Gastrocnemius medialis (tissue), 4 donors: ENCODE data around the gene SPTSSA. TPM values are rescaled to one million over a fixed set of nuclear protein-coding genes. Genes with fewer than 3 reads are reported as not detected.

ENCODE experiments used
- ATAC-seq, 2 donors: fragments of 150-250 bp; one replicate each; pipeline ENCODE4 v1.9.1; 2016
- DNase-seq, 2 donors: peaks; one replicate each; pipeline ENCODE4 v3.0.0-alpha.2; 2019
- H3K27ac ChIP-seq, 4 donors: fragments of 200-600 bp; sonication (generic); 1 replicate in 1 of 4; 2 replicates in 3 of 4; pipeline ENCODE4 v1.5.1; 2016 to 2018; ENCODE audit warnings: mild to moderate bottlenecking in 2 of 4, moderate library complexity in 1 of 4
- H3K27me3 ChIP-seq, 3 donors: fragments of 200-600 bp; sonication (generic) in 2 of 3; 1 replicate in 1 of 3; 2 replicates in 2 of 3; pipeline versions ENCODE4 v1.5.1 to v1.6.0; 2016 to 2019; ENCODE audit warnings: mild to moderate bottlenecking in 1 of 3, moderate library complexity in 1 of 3
- H3K36me3 ChIP-seq, 2 donors: fragments of 200-600 bp; sonication (generic) in 1 of 2; one replicate each; pipeline ENCODE4 v1.5.1; 2017 to 2018
- H3K4me1 ChIP-seq, 2 donors: fragments of 200-600 bp; sonication (generic) in 1 of 2; one replicate each; pipeline ENCODE4 v1.5.1; 2016 to 2017; ENCODE audit warnings: mild to moderate bottlenecking in 2 of 2
- H3K4me3 ChIP-seq, 4 donors: fragments of 200-600 bp; sonication (generic) in 3 of 4; 1 replicate in 1 of 4; 2 replicates in 3 of 4; pipeline ENCODE4 v1.5.1; 2016 to 2019; ENCODE audit warnings: mild to moderate bottlenecking in 2 of 4
- H3K9me3 ChIP-seq, 3 donors: fragments of 200-600 bp; sonication (generic) in 2 of 3; 1 replicate in 1 of 3; 2 replicates in 2 of 3; pipeline ENCODE4 v1.5.1; 2016 to 2019
- POLR2A ChIP-seq, 2 donors: fragments of 450-650 bp; IDR thresholded peaks; one replicate each; pipeline ENCODE4 v1.6.1; 2017; ENCODE audit warnings: antibody characterized with exemption in 2 of 2, mild to moderate bottlenecking in 2 of 2, moderate library complexity in 2 of 2
- in situ Hi-C, 4 donors: fragments of 200-750 bp; cut with MboI; loops; one replicate each; pipeline versions ENCODE4 v1.15.0 to v1.8.0; 2017; ENCODE audit warnings: low sequenced_read_pairs in 4 of 4
- intact Hi-C: fragments of 100-400 bp; cut with DNase I; formaldehyde crosslinking; loops from one replicate; pipeline ENCODE4 v1.15.1; 2023; ENCODE audit warnings: low total_unique reads
- total RNA-seq, 4 donors: library from RNA; depleted of rRNA; stranded (reverse); fragments of >200 nt; gene quantifications; one replicate each; pipeline versions ENCODE4 v1.1.0 to v1.2.3, GENCODE V29; 2016
- TF ChIP-seq, protein P1 (sequence below), 5 experiments: fragments of 450-650 bp in 3 of 5; fragments of 200-600 bp in 2 of 5; sonication (generic) in 2 of 5; IDR thresholded peaks in 4 of 5; conservative IDR thresholded peaks in 1 of 5; 1 replicate in 4 of 5; 2 replicates in 1 of 5; pipeline ENCODE4 v1.5.1; 2016 to 2019; ENCODE audit warnings: antibody characterized with exemption in 5 of 5, mild to moderate bottlenecking in 3 of 5, moderate library complexity in 3 of 5

The SPTSSA gene
- total RNA-seq, 4 donors from 2014 or later = 6.4 to 14.0 (median 10.2) TPM

DNA sequence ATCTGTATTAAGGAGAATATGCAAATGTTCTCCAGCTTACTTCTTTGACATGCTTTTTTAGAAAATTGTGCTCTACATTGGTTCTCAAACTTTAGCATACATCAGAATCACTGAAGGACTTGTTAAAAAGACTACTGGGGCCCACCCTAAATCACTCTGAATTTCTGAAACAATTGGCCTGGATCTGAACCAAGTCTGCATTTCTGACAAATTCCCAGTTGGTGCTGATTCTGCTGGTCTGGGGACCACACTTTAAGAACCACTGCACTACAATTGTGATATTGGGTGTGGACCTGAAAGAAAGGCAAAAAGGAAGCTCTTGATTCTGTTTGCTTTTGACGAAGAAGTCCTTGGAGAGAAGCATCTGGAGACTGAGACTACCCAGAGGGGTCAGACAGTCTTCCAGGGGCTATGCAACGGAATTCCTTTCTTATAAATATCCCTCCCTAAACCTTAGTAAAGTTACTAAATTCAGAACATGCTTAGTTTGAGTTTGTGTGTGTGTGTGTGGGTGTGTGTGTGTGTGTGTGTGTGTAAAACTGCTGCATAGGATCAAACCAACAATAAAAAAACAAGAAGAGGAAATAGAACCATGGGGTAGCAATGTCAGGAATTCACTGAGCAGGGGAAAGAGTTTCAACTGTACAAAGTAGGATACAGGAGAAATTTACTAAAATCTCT lies 40.6 kb upstream of the SPTSSA start:
- ATAC-seq = no peak
- no peak overlapping the region for H3K27ac ChIP-seq

DNA sequence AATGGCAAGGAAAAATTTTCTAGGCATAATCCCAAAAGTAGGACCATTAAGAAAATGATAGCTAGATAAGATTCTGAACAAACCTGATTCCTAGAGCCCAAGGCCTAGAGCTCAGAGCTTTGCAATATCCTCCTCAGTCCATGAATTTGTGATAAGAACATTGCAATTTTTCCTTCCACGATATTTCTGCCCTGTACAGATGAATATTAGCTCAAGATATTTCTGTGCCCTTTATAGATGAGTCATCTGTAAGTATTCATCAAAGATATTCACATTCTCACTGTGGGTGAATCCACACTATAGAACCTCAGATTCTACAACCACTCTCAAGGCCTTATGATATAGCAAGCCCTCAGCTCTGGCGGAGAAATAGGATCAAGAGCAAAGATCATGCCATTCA lies 40.0 kb upstream of the SPTSSA start:
- H3K4me3 ChIP-seq = no peak overlapping the region
- TF ChIP-seq, protein P1, sequence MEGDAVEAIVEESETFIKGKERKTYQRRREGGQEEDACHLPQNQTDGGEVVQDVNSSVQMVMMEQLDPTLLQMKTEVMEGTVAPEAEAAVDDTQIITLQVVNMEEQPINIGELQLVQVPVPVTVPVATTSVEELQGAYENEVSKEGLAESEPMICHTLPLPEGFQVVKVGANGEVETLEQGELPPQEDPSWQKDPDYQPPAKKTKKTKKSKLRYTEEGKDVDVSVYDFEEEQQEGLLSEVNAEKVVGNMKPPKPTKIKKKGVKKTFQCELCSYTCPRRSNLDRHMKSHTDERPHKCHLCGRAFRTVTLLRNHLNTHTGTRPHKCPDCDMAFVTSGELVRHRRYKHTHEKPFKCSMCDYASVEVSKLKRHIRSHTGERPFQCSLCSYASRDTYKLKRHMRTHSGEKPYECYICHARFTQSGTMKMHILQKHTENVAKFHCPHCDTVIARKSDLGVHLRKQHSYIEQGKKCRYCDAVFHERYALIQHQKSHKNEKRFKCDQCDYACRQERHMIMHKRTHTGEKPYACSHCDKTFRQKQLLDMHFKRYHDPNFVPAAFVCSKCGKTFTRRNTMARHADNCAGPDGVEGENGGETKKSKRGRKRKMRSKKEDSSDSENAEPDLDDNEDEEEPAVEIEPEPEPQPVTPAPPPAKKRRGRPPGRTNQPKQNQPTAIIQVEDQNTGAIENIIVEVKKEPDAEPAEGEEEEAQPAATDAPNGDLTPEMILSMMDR (IDR thresholded peaks at IDR 0.05 in 4 of 5, conservative IDR thresholded peaks at IDR 0.05 in 1 of 5) = no peak
- no peaks in the 10 kb centered on the region for H3K27me3 ChIP-seq
- peaks cover 8% of the 10 kb centered on the region in 2 donors for H3K4me1 ChIP-seq
- no peak for DNase-seq
- H3K27ac ChIP-seq = no peak overlapping the region
- no peaks in the 10 kb centered on the region for H3K36me3 ChIP-seq
- intact Hi-C loops (no loop called here), in situ Hi-C loops (loop anchor here in 3 of 4 donors (10.0 to 25.0 kb wide), 2 partner anchors 165 to 167 kb away; no protein-coding TSS in a partner anchor)
- no peak for ATAC-seq
- H3K9me3 ChIP-seq = no peaks in the 10 kb centered on the region

More for the DNA sequence above, 40.6 kb upstream of the SPTSSA start:
- H3K27me3 ChIP-seq = no peaks in the 10 kb centered on the region
- H3K4me3 ChIP-seq = no peak overlapping the region
- in situ Hi-C loops (loop anchor here in 3 of 4 donors (10.0 to 25.0 kb wide), 2 partner anchors 165 to 168 kb away; no protein-coding TSS in a partner anchor), intact Hi-C loops (no loop called here)
- peaks cover 1% of the 10 kb centered on the region in 2 donors for H3K4me1 ChIP-seq
- TF ChIP-seq, protein P1 (IDR thresholded peaks at IDR 0.05 in 4 of 5, conservative IDR thresholded peaks at IDR 0.05 in 1 of 5) = no peak
- TF ChIP-seq POLR2A (IDR thresholded peaks at IDR 0.05) = no peak
- H3K36me3 ChIP-seq = no peaks in the 10 kb centered on the region
- no peak for DNase-seq
- H3K9me3 ChIP-seq = no peaks in the 10 kb centered on the region

DNA sequence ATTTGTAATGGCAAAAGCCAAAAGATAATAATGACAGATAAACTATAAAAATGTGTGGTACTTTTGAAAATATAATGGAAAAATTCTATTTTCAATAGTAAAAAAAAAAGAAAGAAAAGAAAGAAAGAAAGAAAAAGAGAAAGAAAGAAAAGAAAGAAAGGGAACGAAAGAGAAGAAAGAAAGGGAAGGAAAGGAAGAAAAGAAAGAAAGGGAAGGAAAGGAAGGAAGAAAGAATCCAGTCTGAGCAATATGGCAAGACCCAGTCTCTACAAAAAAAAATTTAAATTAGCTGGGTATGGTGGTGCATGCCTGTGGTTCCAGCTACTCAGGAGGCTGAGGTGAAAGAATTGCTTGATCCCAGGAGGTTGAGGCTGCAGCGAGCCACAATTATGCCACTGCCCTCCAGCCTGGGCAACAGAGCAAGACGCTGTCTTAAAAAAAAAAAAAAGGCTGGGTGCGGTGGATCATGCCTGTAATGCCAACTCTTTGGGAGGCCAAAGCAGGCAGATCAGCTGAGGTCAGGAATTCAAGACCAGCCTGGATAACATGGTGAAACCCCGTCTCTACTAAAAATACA lies 39.1 kb upstream of the SPTSSA start:
- H3K4me1 ChIP-seq = peaks cover 15 to 16% of the 10 kb centered on the region in 2 donors
- H3K36me3 ChIP-seq = no peaks in the 10 kb centered on the region
- no peak overlapping the region for H3K27ac ChIP-seq
- no peak overlapping the region for H3K4me3 ChIP-seq
- no peaks in the 10 kb centered on the region for H3K9me3 ChIP-seq
- TF ChIP-seq, protein P1 (IDR thresholded peaks at IDR 0.05 in 4 of 5, conservative IDR thresholded peaks at IDR 0.05 in 1 of 5) = no peak
- no peak for TF ChIP-seq POLR2A (IDR thresholded peaks at IDR 0.05)
- no peak for ATAC-seq
- no peak for DNase-seq
- intact Hi-C loops = no loop called here
- in situ Hi-C loops = loop anchor here in 3 of 4 donors (10.0 to 25.0 kb wide), 2 partner anchors 164 to 166 kb away; no protein-coding TSS in a partner anchor
- H3K27me3 ChIP-seq = no peaks in the 10 kb centered on the region

DNA sequence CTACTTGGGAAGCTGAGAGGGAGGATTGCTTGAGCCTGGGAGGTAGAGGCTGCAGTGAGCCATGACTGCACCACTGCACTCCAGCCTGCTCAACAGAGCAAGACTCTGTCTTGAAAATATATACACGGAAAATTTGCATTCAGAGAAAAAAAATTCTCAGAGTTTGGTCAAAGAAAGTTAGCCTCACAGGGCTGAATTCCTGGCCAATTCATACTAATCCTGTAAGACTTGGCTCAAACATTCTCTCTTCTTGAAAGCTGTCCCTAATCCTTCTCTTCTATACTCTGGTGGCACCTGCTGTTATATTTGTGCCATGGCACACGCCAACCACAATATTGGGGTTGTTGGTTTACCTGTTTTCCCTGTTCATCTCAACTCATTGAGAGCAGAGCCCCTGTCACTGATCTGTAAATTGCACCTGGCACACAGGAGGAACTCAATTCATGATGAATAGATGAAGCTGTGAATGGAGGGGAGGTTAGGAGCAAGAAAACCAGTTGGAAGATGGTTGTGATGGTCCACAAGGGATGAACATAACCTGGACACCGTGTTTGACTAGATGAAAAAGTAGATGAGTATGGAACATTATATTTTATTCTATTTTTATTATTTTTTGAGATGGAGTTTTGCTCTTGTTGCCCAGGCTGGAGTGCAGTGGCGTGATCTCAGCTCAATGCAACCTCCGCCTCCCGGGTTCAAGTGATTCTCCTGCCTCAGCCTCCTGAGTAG lies 36.8 kb upstream of the SPTSSA start:
- Histone ChIP-seq H3K4me3 (no peak overlapping the region), H3K36me3 (no peaks in the 10 kb centered on the region), H3K27ac (no peak overlapping the region), H3K27me3 (no peaks in the 10 kb centered on the region), H3K4me1 (peaks cover 15 to 18% of the 10 kb centered on the region in 2 donors), H3K9me3 (no peaks in the 10 kb centered on the region)
- intact Hi-C loops = loop anchor here (1.0 to 5.0 kb wide), 4 partner anchors 38 to 367 kb away; partner anchors contain the start of gene EAPP
- ATAC-seq (peak; percentile 37 to 49), DNase-seq (no peak)
- in situ Hi-C loops = loop anchor here in 1 of 4 donors (10.0 kb wide), 1 partner anchor 164 kb away; no protein-coding TSS in a partner anchor
- no peak for TF ChIP-seq POLR2A (IDR thresholded peaks at IDR 0.05)
- TF ChIP-seq, protein P1 (IDR thresholded peaks at IDR 0.05 in 4 of 5, conservative IDR thresholded peaks at IDR 0.05 in 1 of 5) = peak; percentile 30 to 64 (median 45)
